B cell (primary cell): Measurements from ENCODE around the gene SEC16A. TPM values are rescaled to one million over a fixed set of nuclear protein-coding genes. Genes with fewer than 3 reads are reported as not detected.

Experiments
- ATAC-seq: fragments of 200-7000 bp; cut with Tn5 transposase; one replicate; pipeline ENCODE4 v1.10.0; 2021; ENCODE audit warnings: low read depth, mild to moderate bottlenecking, moderate number of reproducible peaks, moderate library complexity
- CTCF ChIA-PET: fragments of 350-600 bp; sonication (Branson Sonifier 250); formaldehyde crosslinking; loops from one replicate; lab custom pipeline; 2021; ENCODE audit warnings: antibody characterized with exemption, inconsistent platforms; lab: Charles Lee
- POLR2A ChIA-PET: fragments of 350-600 bp; sonication (Branson Sonifier 250); formaldehyde crosslinking; loops from one replicate; lab custom pipeline; 2021; ENCODE audit warnings: antibody characterized with exemption; lab: Charles Lee
- DNase-seq: peaks from one replicate; pipeline ENCODE4 v3.0.0; 2013
- H2AFZ ChIP-seq: 2 replicates; pipeline ENCODE4 v1.6.1; 2012; ENCODE audit warnings: mild to moderate bottlenecking, low read depth, low read length; ENCODE audit not compliant: insufficient read depth, poor library complexity, severe bottlenecking
- H3K27ac ChIP-seq, 2 donors: 1 replicate in 1 of 2; 2 replicates in 1 of 2; pipeline ENCODE4 v1.5.1; 2012 to 2013; ENCODE audit warnings: low read length in 2 of 2, mild to moderate bottlenecking in 2 of 2, moderate library complexity in 1 of 2
- H3K27me3 ChIP-seq, 4 experiments: fragments of 200-600 bp in 1 of 4; sonication (generic) in 1 of 4; replicated peaks in 1 of 4; 1 replicate in 2 of 4; 2 replicates in 2 of 4; pipeline versions ENCODE4 v1.6.1 to v1.7.0; 2013 to 2016; ENCODE audit warnings: low read length in 3 of 4, mild to moderate bottlenecking in 2 of 4, mixed read lengths in 1 of 4, moderate library complexity in 1 of 4; ENCODE audit not compliant: insufficient read depth in 4 of 4, control insufficient read depth in 3 of 4; ENCODE audit errors: control extremely low read depth in 1 of 4
- H3K36me3 ChIP-seq, 2 experiments: replicated peaks in 1 of 2; 1 replicate in 1 of 2; 2 replicates in 1 of 2; pipeline versions ENCODE4 v1.6.1 to v1.7.1; 2013; ENCODE audit warnings: low read length in 1 of 2; ENCODE audit not compliant: insufficient read depth in 2 of 2, control insufficient read depth in 1 of 2; ENCODE audit errors: control extremely low read depth in 1 of 2, extremely low read depth in 1 of 2
- H3K4me1 ChIP-seq, 2 donors: fragments of 200-600 bp in 1 of 2; sonication (generic) in 1 of 2; 1 replicate in 1 of 2; 2 replicates in 1 of 2; pipeline versions ENCODE4 v1.5.1 to v1.6.1; 2013 to 2017; ENCODE audit warnings: low read length in 2 of 2; ENCODE audit not compliant: control insufficient read depth in 2 of 2, insufficient read depth in 2 of 2
- H3K4me2 ChIP-seq: replicated peaks from 2 replicates; pipeline ENCODE3; 2012; ENCODE audit warnings: mild to moderate bottlenecking, low read depth, low read length; ENCODE audit not compliant: poor library complexity, severe bottlenecking
- H3K4me3 ChIP-seq, 5 experiments: fragments of 200-600 bp in 1 of 5; sonication (generic) in 1 of 5; 1 replicate in 3 of 5; 2 replicates in 2 of 5; pipeline versions ENCODE4 v1.5.1 to v1.7.0; 2011 to 2016; ENCODE audit warnings: low read length in 4 of 5, mild to moderate bottlenecking in 4 of 5, low read depth in 2 of 5, control low read depth in 1 of 5, moderate library complexity in 1 of 5; ENCODE audit not compliant: insufficient read depth in 1 of 5; ENCODE audit errors: control extremely low read depth in 1 of 5, extremely low read depth in 1 of 5
- H3K79me2 ChIP-seq: fragments of 200-600 bp; sonication (generic); one replicate; pipeline ENCODE4 v1.6.0; 2016; ENCODE audit warnings: low read length; ENCODE audit not compliant: control insufficient read depth, insufficient read depth
- H3K9ac ChIP-seq: fragments of 200-600 bp; sonication (generic); 2 replicates; pipeline ENCODE4 v1.6.1; 2017; ENCODE audit warnings: mild to moderate bottlenecking, low read length, moderate library complexity
- H3K9me3 ChIP-seq, 3 donors: one replicate each; pipeline versions ENCODE4 v1.6.1 to v1.7.1; 2013; ENCODE audit warnings: low read length in 2 of 3; ENCODE audit not compliant: control insufficient read depth in 2 of 3, insufficient read depth in 1 of 3; ENCODE audit errors: control extremely low read depth in 1 of 3
- H4K20me1 ChIP-seq: 2 replicates; pipeline ENCODE4 v1.6.0; 2012; ENCODE audit warnings: mild to moderate bottlenecking, low read length; ENCODE audit not compliant: insufficient read depth, control insufficient read depth, poor library complexity, severe bottlenecking
- H3K27ac Mint-ChIP-seq: one replicate; pipeline ENCODE4 v1.8.0; 2021; ENCODE audit warnings: mixed read lengths
- H3K27me3 Mint-ChIP-seq: one replicate; pipeline ENCODE4 v1.8.0; 2021; ENCODE audit warnings: mixed read lengths
- H3K4me1 Mint-ChIP-seq: one replicate; pipeline ENCODE4 v1.8.0; 2021; ENCODE audit warnings: mixed read lengths
- H3K4me3 Mint-ChIP-seq: one replicate; pipeline ENCODE4 v1.8.0; 2021; ENCODE audit warnings: mixed read lengths
- H3K9me3 Mint-ChIP-seq: one replicate; pipeline ENCODE4 v1.8.0; 2022; ENCODE audit warnings: mixed read lengths; ENCODE audit not compliant: insufficient read depth
- EZH2 ChIP-seq: IDR thresholded peaks from 2 replicates; pipeline ENCODE4 v1.6.1; 2012; ENCODE audit warnings: borderline replicate concordance, low read depth, mild to moderate bottlenecking, moderate library complexity, low read length; ENCODE audit not compliant: insufficient read depth, poor library complexity, severe bottlenecking
- WGBS: methylation state at CpG from one replicate; pipeline ENCODE4 v1.1.5; 2013; ENCODE audit warnings: missing lambda C conversion rate; ENCODE audit not compliant: insufficient coverage; 5-methylcytosine and 5-hydroxymethylcytosine counted together
- intact Hi-C: fragments of 100-400 bp; cut with micrococcal nuclease; formaldehyde crosslinking; loops from one replicate; pipeline ENCODE4 v1.10.0; 2022
- polyA plus RNA-seq: library from polyadenylated mRNA; depleted of rRNA; stranded (reverse); fragments of >200 nt; gene quantifications from 2 replicates; pipeline ENCODE4 v1.2.3, GENCODE V29; 2012
- total RNA-seq, 2 donors: library from RNA; stranded (reverse); fragments of 120-200 nt in 1 of 2; gene quantifications; 1 replicate in 1 of 2; 2 replicates in 1 of 2; pipeline versions ENCODE4 v1.2.3 to v1.2.4, GENCODE V29; 2013 to 2022
- TF ChIP-seq, protein P1 (sequence below): fragments of 200-600 bp; IDR thresholded peaks from one replicate; pipeline ENCODE4 v1.8.0; 2022; ENCODE audit warnings: antibody characterized with exemption, mild to moderate bottlenecking

Gene SEC16A
- total and polyA plus RNA-seq, 2 donors (not counting 1 experiment from before 2014, with no cell fraction given), result 31.7 to 73.4 TPM

GRCh38 chr9:136467766-136468165 lies 15.1 kb downstream of the SEC16A start:
- Mint-ChIP-seq H3K4me1 (no peaks in the 10 kb centered on the region), H3K4me3 (no peak overlapping the region), H3K27ac (no peak overlapping the region), H3K27me3 (no peaks in the 10 kb centered on the region), H3K9me3 (no peaks in the 10 kb centered on the region)
- H3K9ac ChIP-seq, result no peak overlapping the region
- no peak for DNase-seq
- peaks cover 2 to 94% of the 10 kb centered on the region in 2 experiments for H3K36me3 ChIP-seq
- H3K4me3 ChIP-seq, result no peak overlapping the region
- intact Hi-C loops, result no loop called here
- no peak overlapping the region for H3K27ac ChIP-seq
- no peak overlapping the region for H2AFZ ChIP-seq
- H3K4me2 ChIP-seq, result no peak overlapping the region
- no peaks in the 10 kb centered on the region for H3K4me1 ChIP-seq
- peaks cover 77% of the 10 kb centered on the region for H4K20me1 ChIP-seq
- ATAC-seq, result no peak
- H3K27me3 ChIP-seq, result no peaks in the 10 kb centered on the region
- no peaks in the 10 kb centered on the region for H3K9me3 ChIP-seq
- peaks cover 97% of the 10 kb centered on the region for H3K79me2 ChIP-seq
- TF ChIP-seq, protein P1, sequence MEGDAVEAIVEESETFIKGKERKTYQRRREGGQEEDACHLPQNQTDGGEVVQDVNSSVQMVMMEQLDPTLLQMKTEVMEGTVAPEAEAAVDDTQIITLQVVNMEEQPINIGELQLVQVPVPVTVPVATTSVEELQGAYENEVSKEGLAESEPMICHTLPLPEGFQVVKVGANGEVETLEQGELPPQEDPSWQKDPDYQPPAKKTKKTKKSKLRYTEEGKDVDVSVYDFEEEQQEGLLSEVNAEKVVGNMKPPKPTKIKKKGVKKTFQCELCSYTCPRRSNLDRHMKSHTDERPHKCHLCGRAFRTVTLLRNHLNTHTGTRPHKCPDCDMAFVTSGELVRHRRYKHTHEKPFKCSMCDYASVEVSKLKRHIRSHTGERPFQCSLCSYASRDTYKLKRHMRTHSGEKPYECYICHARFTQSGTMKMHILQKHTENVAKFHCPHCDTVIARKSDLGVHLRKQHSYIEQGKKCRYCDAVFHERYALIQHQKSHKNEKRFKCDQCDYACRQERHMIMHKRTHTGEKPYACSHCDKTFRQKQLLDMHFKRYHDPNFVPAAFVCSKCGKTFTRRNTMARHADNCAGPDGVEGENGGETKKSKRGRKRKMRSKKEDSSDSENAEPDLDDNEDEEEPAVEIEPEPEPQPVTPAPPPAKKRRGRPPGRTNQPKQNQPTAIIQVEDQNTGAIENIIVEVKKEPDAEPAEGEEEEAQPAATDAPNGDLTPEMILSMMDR, result no peak
- TF ChIP-seq EZH2, result no peak
- ChIA-PET POLR2A (no interaction called here), CTCF (interaction anchor here (0.6 kb wide), 1 partner anchor 13 kb away, joined by 4 read pairs; no protein-coding TSS in a partner anchor)
- over 99% methylated on average over 12 of the region's 15 CpGs for WGBS

GRCh38 chr9:136466155-136466541 lies 16.7 kb downstream of the SEC16A start:
- Histone ChIP-seq H3K9me3 (no peaks in the 10 kb centered on the region), H3K36me3 (peaks cover 2 to 91% of the 10 kb centered on the region in 2 experiments), H2AFZ (no peak overlapping the region), H3K4me1 (no peaks in the 10 kb centered on the region), H3K4me3 (no peak overlapping the region), H4K20me1 (peaks cover 62% of the 10 kb centered on the region), H3K79me2 (peaks cover 93% of the 10 kb centered on the region), H3K27ac (no peak overlapping the region), H3K4me2 (no peak overlapping the region), H3K27me3 (no peaks in the 10 kb centered on the region), H3K9ac (no peak overlapping the region)
- ATAC-seq (no peak), DNase-seq (no peak)
- Mint-ChIP-seq H3K27me3 (no peaks in the 10 kb centered on the region), H3K4me3 (no peak overlapping the region), H3K4me1 (no peaks in the 10 kb centered on the region), H3K27ac (no peak overlapping the region), H3K9me3 (no peaks in the 10 kb centered on the region)
- ChIA-PET CTCF (no interaction called here), POLR2A (no interaction called here)
- TF ChIP-seq EZH2, result no peak
- TF ChIP-seq, protein P1, result no peak
- 98% methylated on average over 29 of the region's 30 CpGs for WGBS
- intact Hi-C loops, result no loop called here
